ENCODE measurements around the gene STXBP5. TPM values are rescaled to one million over a fixed set of nuclear protein-coding genes. Genes with fewer than 3 reads are reported as not detected.

Gene STXBP5
- total RNA-seq, 2 donors from 2014 or later = 25.9 to 30.3 TPM

DNA sequence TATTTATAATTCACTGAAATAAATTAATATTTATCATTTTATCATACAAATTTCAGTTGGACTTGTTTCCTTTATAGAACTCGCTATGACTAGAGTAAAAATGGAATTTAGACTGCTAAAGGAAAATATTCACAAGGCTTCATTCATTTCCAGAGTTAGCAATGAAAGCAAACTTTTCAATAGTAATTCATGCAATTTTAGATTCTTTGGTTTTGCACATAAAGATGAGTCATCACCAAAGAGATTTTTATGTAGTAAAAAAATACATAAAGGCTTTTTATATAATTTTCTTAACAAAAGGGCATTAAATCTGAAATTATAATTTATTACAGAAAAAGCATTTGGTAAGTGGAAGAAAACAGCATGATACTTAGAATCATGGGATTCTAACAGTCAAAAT lies 37.2 kb upstream of the STXBP5 start:
- no peaks in the 10 kb centered on the region for H3K27me3 ChIP-seq
- DNase-seq = no peak
- H3K4me3 ChIP-seq = no peak overlapping the region
- H3K9me3 ChIP-seq = no peaks in the 10 kb centered on the region
- no peaks in the 10 kb centered on the region for H3K36me3 ChIP-seq (replicated peaks in 1 of 2; ENCODE audit: insufficient read depth in 1 of 2, low read depth in 2 of 2)
- 91 to 95% methylated on average over 1 of the region's 1 CpG for WGBS, 2 donors
- no peak overlapping the region for H3K27ac ChIP-seq
- no peaks in the 10 kb centered on the region for H3K4me1 ChIP-seq
- TF ChIP-seq POLR2A (IDR thresholded peaks at IDR 0.05) = no peak
- ATAC-seq = no peak
- intact Hi-C loops (cut with DNase I) = no loop called here

DNA sequence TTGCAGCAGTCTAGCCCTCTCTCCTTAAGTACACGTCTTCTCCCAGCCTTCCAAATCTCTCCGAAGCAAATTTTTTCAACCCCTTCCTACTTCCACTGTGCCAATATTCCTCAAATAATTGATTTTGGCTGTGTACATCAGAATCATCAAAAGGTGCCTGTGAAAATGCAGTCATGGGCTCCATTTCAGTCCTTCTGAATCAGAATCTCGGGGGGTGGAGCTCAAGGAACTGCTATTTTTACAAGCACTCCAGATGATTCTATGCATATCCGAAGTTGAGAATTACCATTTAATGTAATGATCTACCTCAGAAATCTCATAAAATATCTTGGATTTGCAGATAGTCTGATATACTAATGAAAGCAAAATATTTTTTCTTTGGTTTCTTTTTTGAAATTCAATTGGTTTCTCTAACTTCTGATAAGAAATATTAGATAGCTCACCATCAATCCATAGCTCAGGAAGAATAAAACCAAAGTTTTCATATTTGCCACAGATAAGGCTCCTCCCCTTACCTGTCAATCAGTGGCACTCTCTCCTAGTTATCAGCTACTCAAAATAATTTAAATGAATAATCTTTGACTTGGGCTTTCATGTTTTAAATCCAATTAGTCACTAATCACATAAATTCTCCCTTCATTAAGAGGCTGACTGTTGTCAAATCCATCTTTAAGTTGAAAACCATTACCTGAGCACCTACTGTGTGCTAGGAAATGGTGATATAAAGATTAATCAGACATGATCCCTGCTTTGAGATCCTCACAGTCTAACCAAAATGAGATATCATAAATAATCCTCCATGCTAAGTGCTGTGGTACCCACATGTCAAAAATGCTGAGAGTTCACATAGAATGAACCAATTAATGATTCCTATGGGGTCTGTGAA lies 36.4 kb upstream of the STXBP5 start:
- DNase-seq (no peak), ATAC-seq (no peak)
- Histone ChIP-seq H3K36me3 (replicated peaks in 1 of 2; ENCODE audit: insufficient read depth in 1 of 2, low read depth in 2 of 2) (no peaks in the 10 kb centered on the region), H3K9me3 (no peaks in the 10 kb centered on the region), H3K4me3 (no peak overlapping the region), H3K4me1 (no peaks in the 10 kb centered on the region), H3K27ac (no peak overlapping the region), H3K27me3 (no peaks in the 10 kb centered on the region)
- no peak for TF ChIP-seq POLR2A (IDR thresholded peaks at IDR 0.05)
- TF ChIP-seq, protein P1, sequence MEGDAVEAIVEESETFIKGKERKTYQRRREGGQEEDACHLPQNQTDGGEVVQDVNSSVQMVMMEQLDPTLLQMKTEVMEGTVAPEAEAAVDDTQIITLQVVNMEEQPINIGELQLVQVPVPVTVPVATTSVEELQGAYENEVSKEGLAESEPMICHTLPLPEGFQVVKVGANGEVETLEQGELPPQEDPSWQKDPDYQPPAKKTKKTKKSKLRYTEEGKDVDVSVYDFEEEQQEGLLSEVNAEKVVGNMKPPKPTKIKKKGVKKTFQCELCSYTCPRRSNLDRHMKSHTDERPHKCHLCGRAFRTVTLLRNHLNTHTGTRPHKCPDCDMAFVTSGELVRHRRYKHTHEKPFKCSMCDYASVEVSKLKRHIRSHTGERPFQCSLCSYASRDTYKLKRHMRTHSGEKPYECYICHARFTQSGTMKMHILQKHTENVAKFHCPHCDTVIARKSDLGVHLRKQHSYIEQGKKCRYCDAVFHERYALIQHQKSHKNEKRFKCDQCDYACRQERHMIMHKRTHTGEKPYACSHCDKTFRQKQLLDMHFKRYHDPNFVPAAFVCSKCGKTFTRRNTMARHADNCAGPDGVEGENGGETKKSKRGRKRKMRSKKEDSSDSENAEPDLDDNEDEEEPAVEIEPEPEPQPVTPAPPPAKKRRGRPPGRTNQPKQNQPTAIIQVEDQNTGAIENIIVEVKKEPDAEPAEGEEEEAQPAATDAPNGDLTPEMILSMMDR (IDR thresholded peaks at IDR 0.05) = no peak
- intact Hi-C loops (cut with DNase I) = no loop called here
- WGBS, 2 donors = 81 to 83% methylated on average over 4 of the region's 4 CpGs

DNA sequence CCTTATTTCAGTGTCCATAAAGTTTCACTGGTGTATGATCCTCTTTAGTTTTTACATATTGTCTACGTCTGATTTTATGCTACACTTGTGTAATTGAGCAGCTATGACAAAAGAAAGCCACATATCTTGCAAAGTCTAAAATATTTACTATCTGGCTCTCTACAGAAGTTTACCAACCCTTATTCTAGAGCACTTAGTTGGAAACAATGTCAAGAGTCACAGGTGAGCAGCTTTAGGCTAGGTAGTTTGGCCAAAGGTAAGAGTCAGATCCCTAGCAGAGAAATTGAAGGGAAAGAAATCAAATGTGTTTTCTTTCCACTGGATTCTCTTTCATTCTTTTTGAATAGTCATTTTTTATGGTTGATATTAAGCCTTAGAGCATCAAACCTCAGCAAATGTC lies 34.7 kb upstream of the STXBP5 start:
- WGBS, 2 donors = 98 to 100% methylated on average over 1 of the region's 1 CpG
- H3K4me1 ChIP-seq = no peaks in the 10 kb centered on the region
- no peaks in the 10 kb centered on the region for H3K9me3 ChIP-seq

DNA sequence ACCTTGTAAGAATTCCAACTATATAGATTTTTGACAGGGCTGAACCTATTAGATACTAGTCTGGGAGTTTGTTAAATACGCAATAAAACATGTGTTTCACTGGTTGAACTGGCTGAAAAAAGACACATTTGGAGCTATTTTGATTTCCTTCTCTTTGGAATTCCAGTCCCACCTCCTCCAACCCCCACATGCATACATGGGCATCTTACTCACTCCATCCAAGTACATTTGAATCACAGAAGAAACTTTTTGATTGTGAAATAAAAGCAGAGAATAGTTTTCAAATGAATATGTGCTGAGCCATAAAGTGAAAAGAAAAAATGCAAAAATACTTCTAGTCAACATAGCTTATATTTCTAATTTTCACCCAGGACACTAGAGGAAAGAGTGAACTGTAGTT lies 33.9 kb upstream of the STXBP5 start:
- Histone ChIP-seq H3K27me3 (no peaks in the 10 kb centered on the region), H3K27ac (no peak overlapping the region), H3K4me3 (no peak overlapping the region), H3K9me3 (no peaks in the 10 kb centered on the region), H3K4me1 (no peaks in the 10 kb centered on the region), H3K36me3 (replicated peaks in 1 of 2; ENCODE audit: insufficient read depth in 1 of 2, low read depth in 2 of 2) (no peaks in the 10 kb centered on the region)
- intact Hi-C loops (cut with DNase I) = no loop called here
- TF ChIP-seq POLR2A (IDR thresholded peaks at IDR 0.05) = no peak
- TF ChIP-seq, protein P1 (IDR thresholded peaks at IDR 0.05) = no peak
- ATAC-seq (no peak), DNase-seq (no peak)
- WGBS, 2 donors = 93 to 95% methylated on average over 1 of the region's 1 CpG

More for the DNA sequence above, 34.7 kb upstream of the STXBP5 start:
- Histone ChIP-seq H3K27me3 (no peaks in the 10 kb centered on the region), H3K4me3 (no peak overlapping the region), H3K27ac (no peak overlapping the region), H3K36me3 (replicated peaks in 1 of 2; ENCODE audit: insufficient read depth in 1 of 2, low read depth in 2 of 2) (no peaks in the 10 kb centered on the region)
- no peak for DNase-seq
- ATAC-seq = no peak
- intact Hi-C loops (cut with DNase I) = no loop called here
- no peak for TF ChIP-seq POLR2A (IDR thresholded peaks at IDR 0.05)
- TF ChIP-seq, protein P1 (IDR thresholded peaks at IDR 0.05) = no peak

DNA sequence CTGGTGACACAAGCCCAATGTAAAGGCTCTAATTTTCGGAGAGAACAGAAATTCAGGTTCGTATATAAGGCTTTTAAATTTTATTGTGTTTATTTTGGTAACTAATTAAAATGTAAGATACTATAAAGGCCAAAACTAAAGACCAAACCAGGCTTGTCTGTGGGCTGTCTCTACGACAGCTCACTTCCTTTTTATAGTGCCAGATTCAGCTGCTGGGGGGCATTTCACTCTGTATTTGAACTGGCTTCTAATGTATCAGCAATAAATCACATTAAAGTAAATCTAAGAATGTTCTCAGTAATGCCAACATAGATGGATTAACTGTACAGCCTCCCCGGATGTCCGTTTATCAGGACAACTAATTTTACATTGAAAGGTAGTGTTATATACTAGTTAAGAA lies 31.1 kb upstream of the STXBP5 start:
- ATAC-seq (no peak), DNase-seq (no peak)
- H3K4me1 ChIP-seq = peaks cover 22% of the 10 kb centered on the region
- no peaks in the 10 kb centered on the region for H3K9me3 ChIP-seq
- H3K4me3 ChIP-seq = no peak overlapping the region
- 69 to 79% methylated on average over 5 of the region's 5 CpGs for WGBS, 2 donors
- H3K27me3 ChIP-seq = no peaks in the 10 kb centered on the region
- TF ChIP-seq POLR2A (IDR thresholded peaks at IDR 0.05) = no peak
- TF ChIP-seq, protein P1 (IDR thresholded peaks at IDR 0.05) = no peak
- no peak overlapping the region for H3K27ac ChIP-seq
- intact Hi-C loops (cut with DNase I) = no loop called here
- H3K36me3 ChIP-seq (replicated peaks in 1 of 2; ENCODE audit: insufficient read depth in 1 of 2, low read depth in 2 of 2) = no peaks in the 10 kb centered on the region

Data from body of pancreas (tissue), 4 donors.